Ureter (tissue), 1 donor: Measurements from ENCODE around the gene PHKA2. TPM values are rescaled to one million over a fixed set of nuclear protein-coding genes. Genes with fewer than 3 reads are reported as not detected.

ENCODE experiments used
- DNase-seq: peaks from one replicate; pipeline ENCODE4 v3.0.0-alpha.2; 2020; ENCODE audit warnings: low spot score
- total RNA-seq: library from RNA; stranded (reverse); gene quantifications from one replicate; pipeline ENCODE4 v1.2.4, GENCODE V29; 2023
- donor health status: DM: yes; HTN: yes; CAD: no.

Gene PHKA2
- total RNA-seq, 1 donor from 2014 or later, result 26.3 TPM

DNA sequence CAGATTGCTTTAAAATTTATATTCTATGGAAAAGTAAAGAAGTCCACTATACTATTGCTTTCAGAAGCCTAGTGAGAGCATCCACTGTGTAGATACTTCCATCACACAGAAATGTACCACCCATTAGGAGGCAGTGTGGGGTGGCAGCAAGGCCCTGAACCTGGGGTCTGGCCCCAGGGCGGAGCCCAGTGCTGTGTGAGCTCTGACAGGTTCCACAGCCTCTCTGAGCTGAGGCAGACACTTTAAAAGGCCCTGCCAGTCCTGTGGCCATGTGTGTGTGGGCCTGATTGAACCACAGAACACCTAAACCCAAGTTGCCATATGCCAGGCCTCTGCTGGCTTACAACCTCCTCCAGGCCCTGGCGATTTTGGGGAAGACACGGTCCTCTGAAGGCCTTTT lies 49.2 kb downstream of the PHKA2 start:
- no peak for DNase-seq

DNA sequence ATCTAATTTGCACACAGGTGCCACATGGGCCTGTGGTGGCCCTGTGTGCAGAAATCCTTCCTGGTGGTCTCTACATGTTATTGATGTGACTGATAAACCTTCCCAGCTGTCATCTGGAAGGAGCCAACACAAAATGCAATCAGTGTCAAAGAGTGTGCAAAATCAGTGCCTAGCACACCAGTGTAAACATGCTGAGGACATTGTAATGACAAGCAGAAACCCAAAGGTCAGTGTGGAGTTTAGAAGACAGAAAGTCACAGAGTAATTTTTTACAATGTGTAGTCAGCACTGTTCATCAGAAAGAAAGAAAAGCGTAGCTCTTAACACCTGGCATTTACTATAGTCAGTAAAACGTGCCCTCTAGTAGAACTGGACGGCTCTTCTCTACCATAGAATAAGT lies 50.3 kb downstream of the PHKA2 start:
- DNase-seq, result no peak

DNA sequence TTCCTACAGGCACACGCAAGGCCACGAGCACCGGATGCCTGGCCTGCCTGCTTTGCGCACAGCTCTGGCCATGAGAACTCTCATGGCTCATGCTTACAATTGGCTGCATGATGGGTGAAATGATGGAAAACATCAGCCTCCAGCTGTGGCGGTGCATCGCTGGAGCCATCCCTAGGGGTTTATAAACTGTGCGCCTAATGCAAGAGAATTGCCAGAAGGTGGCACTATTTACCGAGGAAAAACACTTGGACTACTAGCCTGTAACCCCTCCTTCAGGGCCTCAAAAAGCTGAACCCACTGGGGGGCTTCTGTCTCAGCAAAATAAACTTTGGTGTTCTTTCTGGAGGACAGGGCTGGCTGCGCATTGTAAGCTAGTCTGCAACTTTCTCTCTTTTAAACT lies 51.9 kb downstream of the PHKA2 start:
- no peak for DNase-seq

DNA sequence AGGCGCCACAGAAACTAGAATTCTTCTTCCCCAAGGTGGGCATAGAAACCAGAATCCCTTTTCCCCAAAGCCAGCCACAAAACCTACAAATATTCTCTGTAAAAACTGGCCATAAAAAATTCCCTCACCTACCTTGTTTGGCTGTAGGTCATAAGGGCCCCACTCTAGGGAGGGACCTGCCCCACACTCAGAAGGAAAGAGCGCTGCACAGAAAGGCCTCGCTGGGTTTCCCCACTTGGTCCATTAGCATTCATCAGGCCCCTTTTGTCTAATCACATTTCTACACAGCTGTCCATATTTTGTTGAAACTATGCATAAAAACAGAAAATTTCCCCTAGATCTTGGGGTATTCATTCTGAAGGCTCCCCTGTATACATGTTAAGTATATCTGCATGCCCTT lies 54.1 kb downstream of the PHKA2 start:
- DNase-seq, result no peak

DNA sequence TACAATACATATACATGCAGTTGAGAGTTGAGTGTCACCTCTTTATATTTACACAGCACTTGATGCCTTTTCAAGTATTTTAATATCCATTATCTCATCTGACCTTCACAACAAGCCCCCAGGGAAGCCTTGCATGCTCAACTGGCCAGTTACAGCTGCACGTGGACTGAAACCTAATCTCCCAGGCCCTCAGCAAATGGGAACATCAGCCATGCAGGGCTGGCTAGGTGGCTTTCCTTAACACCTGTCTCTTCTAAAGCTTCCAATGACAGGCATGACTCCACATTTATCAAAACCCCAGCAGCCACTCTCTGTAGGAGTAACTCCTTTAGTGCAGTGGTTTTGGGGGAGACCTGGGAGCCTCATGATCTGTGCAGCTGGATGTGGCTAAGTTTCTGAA lies 56.4 kb downstream of the PHKA2 start:
- no peak for DNase-seq

DNA sequence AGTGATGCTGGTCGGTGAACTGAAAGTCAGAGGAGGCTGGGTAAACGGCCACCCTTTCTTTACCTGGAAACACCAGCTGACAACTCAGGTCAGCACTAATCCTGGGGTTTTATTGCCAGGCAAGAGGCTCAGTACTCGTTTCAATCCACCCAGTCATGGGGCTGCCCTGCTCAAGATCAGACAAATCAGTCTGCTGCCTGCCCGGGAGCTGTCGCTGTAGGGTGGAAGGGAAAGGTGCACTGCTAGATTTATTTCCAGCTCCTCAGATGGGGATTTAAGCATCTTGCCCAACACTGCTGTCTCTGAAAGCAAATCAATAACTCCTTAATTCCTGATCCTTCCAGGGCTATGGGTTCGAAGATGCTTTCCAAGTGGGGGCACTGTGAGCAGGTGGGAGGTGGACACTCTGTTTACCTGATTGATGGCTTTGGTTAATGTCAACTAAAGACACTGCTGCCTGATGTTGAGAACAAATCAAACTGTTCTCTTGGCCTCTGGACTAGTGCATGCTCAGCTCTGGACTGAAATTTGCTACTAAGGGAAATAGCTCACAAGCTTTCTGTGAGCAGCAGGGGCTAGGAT lies 59.3 kb downstream of the PHKA2 start:
- no peak for DNase-seq

DNA sequence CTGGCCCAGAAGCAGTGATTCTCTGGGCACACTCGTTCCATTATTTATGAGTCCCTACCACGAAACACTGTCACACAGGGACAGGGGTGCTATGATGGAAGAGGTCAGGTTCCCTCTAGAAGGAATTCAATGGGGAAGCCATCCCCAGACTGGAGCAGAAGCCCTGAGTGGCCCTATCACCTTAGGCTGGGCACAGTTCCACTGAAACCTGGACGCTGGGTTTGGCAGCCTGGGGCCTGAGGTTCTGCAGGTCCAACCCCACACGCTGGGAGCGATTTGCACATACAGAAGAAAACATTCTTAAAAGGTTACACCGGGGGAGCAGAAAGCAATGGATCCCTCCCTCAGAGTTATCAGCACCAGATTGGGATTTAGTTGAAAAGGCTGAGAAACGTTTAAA lies 63.3 kb downstream of the PHKA2 start:
- no peak for DNase-seq

DNA sequence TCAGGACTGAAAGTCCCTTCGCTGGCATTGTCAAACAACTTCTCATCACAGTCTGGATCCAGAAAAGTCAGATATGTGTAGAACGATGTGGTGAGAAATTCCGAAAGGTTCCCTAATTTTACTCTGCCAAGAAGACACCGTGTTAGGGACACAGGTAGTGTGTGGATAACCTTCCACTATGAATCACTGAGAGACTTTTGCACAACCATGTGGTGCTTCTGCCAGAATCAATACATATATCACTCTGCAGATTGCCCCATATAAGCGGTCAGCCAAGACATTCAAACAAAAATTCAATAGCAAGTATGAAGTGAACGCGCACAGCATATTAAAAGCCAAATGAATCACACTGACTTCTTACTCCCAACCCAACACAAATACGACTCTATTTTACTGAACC lies 63.8 kb downstream of the PHKA2 start:
- no peak for DNase-seq

DNA sequence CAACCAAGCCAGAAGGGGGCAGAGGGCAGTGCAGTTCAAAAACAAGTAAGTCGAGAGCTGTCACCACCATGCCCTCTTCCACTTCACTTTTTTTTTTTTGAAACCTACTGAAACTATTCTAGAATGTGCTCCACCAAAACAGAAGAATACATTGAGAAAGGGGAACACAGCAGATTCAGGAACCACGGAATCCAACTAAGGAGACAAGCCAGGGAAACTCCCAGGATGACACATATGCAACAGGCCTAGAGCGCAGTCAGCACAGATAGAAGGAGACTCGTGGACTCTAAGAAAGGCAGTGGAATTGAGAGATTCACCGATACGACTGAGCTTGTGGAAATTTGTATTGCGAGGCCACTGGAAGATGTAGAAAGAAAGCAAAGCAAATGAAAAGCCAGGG lies 66.1 kb downstream of the PHKA2 start:
- no peak for DNase-seq

GRCh38 chrX:18906286-18906685 lies 77.6 kb downstream of the PHKA2 start:
- DNase-seq, result no peak

GRCh38 chrX:18900401-18900976 lies 83.4 kb downstream of the PHKA2 start:
- no peak for DNase-seq

- no peak for DNase-seq
These were observed 84.0 kb downstream of the PHKA2 start for GRCh38 chrX:18899796-18900380.

GRCh38 chrX:18898492-18898891 lies 85.4 kb downstream of the PHKA2 start:
- DNase-seq, result no peak

DNA sequence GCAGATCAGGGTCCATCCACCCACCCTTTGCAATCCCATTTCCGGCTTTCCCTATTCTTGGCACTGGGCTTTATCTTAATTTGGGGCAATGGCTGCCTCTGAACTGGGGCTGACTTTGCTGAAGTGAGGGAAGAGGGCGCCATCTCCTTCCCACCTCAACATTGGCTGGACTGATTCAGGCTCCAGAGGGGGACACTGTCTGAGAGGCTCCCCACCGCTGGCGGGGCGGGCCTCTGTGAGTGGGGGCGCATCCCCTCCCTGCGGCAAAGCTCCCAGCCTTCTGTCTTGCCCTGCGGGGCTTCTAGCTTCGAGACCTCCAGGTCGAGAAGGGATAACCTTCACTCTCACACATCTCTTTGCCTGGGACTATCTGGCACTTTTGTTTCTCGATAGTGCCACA lies 85.8 kb downstream of the PHKA2 start:
- no peak for DNase-seq

GRCh38 chrX:18897611-18898010 lies 86.3 kb downstream of the PHKA2 start:
- DNase-seq, result no peak

DNA sequence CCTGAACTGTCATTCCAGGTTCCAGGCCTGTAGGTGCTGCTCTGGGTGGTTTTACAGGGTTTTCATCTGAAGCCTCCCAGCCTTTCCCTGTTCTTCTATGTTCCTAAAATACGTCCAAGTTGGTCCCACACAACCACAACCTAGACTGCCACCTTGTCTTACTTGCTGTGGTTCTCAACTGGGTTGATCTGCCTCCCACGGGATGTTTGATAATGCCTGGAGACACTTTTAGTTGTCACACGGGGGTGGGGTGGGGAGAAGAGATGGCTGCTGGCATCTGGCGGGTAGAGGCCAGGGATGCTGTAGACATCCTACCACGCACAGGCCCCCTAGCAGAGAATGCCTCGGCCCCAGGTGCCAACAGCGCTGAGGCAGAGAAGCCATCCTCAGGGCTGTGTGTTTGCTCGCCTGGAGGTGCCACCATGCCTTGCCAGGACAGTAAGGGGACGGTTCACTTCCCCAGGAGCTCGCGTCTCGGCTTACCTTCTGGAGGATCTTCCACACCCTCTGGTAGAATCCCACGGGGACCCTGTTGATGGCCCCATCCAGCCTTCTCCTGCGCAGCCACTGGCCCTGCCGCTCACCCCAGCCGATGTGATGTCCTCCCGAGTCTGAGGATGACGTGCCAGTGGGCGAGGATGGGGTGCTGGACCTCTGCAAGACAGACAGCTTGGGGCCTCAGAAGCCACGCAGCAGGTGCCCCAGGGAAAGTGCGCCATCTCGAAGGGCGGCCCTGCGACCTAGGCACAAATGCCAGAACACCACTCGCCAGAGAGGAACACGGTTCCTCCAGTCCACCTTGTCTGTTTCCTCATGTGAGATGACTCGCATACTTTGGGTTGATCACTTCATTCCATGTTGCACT lies 87.0 kb downstream of the PHKA2 start:
- no peak for DNase-seq

DNA sequence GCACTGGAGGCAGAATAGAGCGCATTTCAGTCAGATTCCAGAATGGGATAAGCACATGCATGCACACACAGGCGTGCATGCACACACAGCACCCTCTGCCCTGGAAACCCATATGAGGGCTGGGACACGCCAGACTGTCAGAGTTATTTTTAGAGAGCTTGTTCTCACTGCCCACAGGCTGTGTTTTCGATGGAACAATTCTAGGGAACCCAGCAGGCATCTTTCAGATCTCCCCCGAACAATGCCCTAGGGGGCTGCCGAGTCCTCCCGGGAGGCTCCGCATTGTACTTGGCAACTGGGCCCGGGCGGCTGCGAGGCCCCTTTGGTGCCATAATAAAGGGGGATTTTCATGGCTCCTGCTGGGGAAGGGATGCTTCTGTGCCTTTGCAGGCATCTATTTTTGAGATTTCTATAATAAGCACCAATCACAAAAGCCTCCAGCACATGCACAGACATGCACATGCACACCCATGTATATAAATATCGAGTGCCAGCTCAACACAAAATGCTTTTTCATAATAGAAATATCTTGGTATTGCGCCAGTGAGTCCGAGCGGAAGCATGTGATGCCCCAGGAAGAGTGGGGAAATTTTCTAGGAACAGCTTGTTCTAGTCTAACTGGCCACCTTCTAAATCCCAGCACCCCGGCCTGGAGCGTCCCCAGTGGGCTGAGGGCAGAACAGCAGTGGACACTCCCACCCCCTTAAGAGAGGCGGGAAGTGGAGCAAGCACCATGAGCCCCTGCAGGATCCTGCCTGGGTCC lies 88.5 kb downstream of the PHKA2 start:
- DNase-seq, result peak; percentile 74

DNA sequence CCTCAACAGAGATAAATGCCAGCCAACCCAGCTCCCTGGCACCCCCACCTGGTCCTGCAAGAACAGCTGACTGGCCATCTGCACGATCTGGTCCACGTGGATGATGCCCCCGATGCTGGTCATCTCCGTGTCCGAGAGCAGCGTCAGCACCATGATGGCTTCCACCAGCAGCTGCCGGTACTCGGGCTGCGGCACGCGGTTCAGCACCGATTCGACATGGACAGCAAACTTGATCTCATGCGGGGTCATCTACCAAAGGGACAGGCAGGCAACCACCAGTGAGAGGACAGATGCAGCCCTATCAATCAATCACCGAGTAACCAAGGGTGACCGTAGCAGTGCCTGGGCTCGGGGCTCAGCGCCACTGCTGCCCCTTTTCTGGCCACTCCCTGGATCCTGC lies 89.8 kb downstream of the PHKA2 start:
- no peak for DNase-seq

DNA sequence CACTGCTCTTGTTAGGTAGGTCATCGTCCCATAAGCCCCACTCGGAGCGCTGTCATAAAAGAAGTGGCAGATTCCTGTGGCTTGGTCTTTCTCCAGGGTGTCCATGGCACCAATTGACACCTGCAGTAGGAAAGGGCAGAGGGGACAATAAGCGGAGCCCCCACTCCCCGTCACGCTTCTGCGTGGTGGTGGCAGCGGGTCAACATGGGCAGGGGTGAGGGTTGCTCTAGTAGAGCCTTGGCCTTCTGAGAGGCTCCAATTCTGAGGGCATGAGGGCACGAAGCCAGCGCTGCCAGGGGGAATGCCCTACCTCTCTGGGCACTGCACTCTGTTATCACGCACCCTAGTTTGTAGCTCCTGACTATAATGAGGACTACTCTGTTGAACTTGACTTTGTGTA lies 90.4 kb downstream of the PHKA2 start:
- DNase-seq, result no peak

DNA sequence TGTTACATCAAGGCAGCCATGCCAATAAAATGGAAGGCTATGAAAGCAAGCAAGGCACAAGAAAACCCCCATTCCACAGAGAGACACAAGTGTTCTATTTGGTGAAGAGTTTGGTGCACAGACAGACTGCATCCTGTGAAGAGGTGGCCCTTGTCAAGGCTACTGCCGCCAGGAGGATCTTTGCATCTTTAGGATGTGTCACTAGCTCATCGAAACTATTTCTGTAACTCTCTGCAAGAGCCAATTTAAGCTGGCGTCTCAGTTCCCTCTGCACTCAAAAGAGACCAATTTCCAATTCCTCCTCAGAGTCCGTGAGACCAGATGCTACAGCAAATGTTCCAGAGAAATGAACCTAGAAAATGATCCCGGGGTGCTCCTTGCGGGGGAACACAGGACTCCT lies 91.0 kb downstream of the PHKA2 start:
- no peak for DNase-seq

GRCh38 chrX:18891548-18891945 lies 92.4 kb downstream of the PHKA2 start:
- DNase-seq, result no peak
